SK-N-SH treated with all-trans-retinoic acid at 6 μM for 48 hours (cell line): ENCODE data around the gene KLHL21.

Experiments
- ATAC-seq: fragments of 200-7000 bp; cut with Tn5 transposase; 3 replicates; pipeline ENCODE4 v1.9.1; 2020; ENCODE audit warnings: mild to moderate bottlenecking, moderate library complexity
- ARNTL ChIP-seq: fragments of 450-650 bp; formaldehyde crosslinking; IDR thresholded peaks from 2 replicates; pipeline ENCODE4 v1.5.0; 2020; ENCODE audit warnings: low read depth, mild to moderate bottlenecking, moderate library complexity, borderline replicate concordance
- BACH2 ChIP-seq: fragments of 250-450 bp; sonication (Bioruptor Pico); IDR thresholded peaks from 2 replicates; pipeline ENCODE4 v1.9.0; 2021; ENCODE audit warnings: mild to moderate bottlenecking, borderline replicate concordance
- ESRRG ChIP-seq: fragments of 250-450 bp; sonication (Bioruptor Pico); IDR thresholded peaks from 2 replicates; pipeline ENCODE4 v1.6.1; 2021; ENCODE audit warnings: mild to moderate bottlenecking
- ISL1 ChIP-seq: fragments of 250-450 bp; sonication (Bioruptor Pico); IDR thresholded peaks from 2 replicates; pipeline ENCODE4 v2.1.2; 2022; ENCODE audit warnings: mild to moderate bottlenecking, moderate library complexity
- OSR1 ChIP-seq: fragments of 250-450 bp; sonication (Bioruptor Pico); IDR thresholded peaks from 2 replicates; pipeline ENCODE4 v1.8.0; 2022; ENCODE audit warnings: moderate library complexity, mild to moderate bottlenecking, inconsistent platforms
- RARB ChIP-seq: fragments of 250-450 bp; sonication (Bioruptor Pico); IDR thresholded peaks from 2 replicates; pipeline ENCODE4 v1.8.0; 2021; ENCODE audit warnings: mild to moderate bottlenecking, moderate library complexity
- SNAI2 ChIP-seq: fragments of 250-450 bp; sonication (Bioruptor Pico); IDR thresholded peaks from 2 replicates; pipeline ENCODE4 v1.5.0; 2020; ENCODE audit warnings: mild to moderate bottlenecking, moderate library complexity
- TCF4 ChIP-seq: fragments of 250-450 bp; sonication (Bioruptor Pico); IDR thresholded peaks from 2 replicates; pipeline ENCODE4 v1.8.0; 2021; ENCODE audit warnings: mild to moderate bottlenecking, moderate library complexity, borderline replicate concordance
- TSHZ2 ChIP-seq: fragments of 250-450 bp; sonication (Bioruptor Pico); IDR thresholded peaks from 2 replicates; pipeline ENCODE4 v1.5.0; 2020; ENCODE audit warnings: mild to moderate bottlenecking, moderate library complexity
- ZC3H10 ChIP-seq: fragments of 250-450 bp; sonication (Bioruptor Pico); IDR thresholded peaks from 2 replicates; pipeline ENCODE4 v1.5.1; 2021; ENCODE audit warnings: mild to moderate bottlenecking, moderate library complexity
- ZNF70 ChIP-seq: fragments of 450-650 bp; formaldehyde crosslinking; IDR thresholded peaks from 2 replicates; pipeline ENCODE4 v1.5.0; 2020; ENCODE audit warnings: mild to moderate bottlenecking, moderate library complexity
- ZNF8 ChIP-seq: fragments of 450-650 bp; formaldehyde crosslinking; IDR thresholded peaks from 2 replicates; pipeline ENCODE4 v1.5.0; 2020; ENCODE audit warnings: mild to moderate bottlenecking, moderate library complexity
- TF ChIP-seq, protein P1 (sequence below): fragments of 250-450 bp; sonication (Bioruptor Pico); IDR thresholded peaks from 2 replicates; pipeline ENCODE4 v1.8.0; 2021; ENCODE audit warnings: low read depth, mild to moderate bottlenecking, moderate library complexity, borderline replicate concordance
- TF ChIP-seq, protein P2 (sequence below): fragments of 250-450 bp; sonication (Bioruptor Pico); IDR thresholded peaks from 2 replicates; pipeline ENCODE4 v1.5.1; 2020; ENCODE audit warnings: low read depth, mild to moderate bottlenecking, moderate library complexity

The KLHL21 gene

DNA sequence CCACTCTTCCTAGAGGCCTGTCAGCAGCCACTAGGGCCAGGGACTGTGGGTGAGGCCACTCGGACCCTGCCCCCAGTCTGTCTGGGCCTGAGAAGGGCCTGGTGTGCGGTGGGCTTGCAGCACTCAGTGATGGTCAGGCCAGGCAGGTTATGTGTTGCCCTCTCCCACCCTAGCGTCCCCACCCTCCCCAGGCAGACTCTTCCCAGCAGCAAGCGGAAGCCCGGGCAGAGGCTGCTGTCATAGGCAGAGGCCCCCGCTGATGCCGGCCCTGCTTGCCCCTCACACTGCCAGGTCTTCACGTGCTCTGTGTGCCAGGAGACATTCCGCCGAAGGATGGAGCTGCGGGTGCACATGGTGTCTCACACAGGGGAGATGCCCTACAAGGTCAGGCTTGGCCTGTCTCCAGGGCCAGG is 16.3 kb downstream of the KLHL21 start:
- TF ChIP-seq, protein P1, sequence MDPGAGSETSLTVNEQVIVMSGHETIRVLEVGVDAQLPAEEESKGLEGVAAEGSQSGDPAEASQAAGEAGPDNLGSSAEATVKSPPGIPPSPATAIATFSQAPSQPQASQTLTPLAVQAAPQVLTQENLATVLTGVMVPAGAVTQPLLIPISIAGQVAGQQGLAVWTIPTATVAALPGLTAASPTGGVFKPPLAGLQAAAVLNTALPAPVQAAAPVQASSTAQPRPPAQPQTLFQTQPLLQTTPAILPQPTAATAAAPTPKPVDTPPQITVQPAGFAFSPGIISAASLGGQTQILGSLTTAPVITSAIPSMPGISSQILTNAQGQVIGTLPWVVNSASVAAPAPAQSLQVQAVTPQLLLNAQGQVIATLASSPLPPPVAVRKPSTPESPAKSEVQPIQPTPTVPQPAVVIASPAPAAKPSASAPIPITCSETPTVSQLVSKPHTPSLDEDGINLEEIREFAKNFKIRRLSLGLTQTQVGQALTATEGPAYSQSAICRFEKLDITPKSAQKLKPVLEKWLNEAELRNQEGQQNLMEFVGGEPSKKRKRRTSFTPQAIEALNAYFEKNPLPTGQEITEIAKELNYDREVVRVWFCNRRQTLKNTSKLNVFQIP (CRISPR knock-in tag) = no peak
- TF ChIP-seq ARNTL (CRISPR knock-in tag) (no peak), ZNF70 (CRISPR knock-in tag) (no peak), OSR1 (CRISPR knock-in tag) (no peak), BACH2 (no peak), TSHZ2 (no peak), ZNF8 (CRISPR knock-in tag) (no peak), RARB (CRISPR knock-in tag) (no peak), ISL1 (no peak), ZC3H10 (CRISPR knock-in tag) (no peak)
- TF ChIP-seq, protein P2, sequence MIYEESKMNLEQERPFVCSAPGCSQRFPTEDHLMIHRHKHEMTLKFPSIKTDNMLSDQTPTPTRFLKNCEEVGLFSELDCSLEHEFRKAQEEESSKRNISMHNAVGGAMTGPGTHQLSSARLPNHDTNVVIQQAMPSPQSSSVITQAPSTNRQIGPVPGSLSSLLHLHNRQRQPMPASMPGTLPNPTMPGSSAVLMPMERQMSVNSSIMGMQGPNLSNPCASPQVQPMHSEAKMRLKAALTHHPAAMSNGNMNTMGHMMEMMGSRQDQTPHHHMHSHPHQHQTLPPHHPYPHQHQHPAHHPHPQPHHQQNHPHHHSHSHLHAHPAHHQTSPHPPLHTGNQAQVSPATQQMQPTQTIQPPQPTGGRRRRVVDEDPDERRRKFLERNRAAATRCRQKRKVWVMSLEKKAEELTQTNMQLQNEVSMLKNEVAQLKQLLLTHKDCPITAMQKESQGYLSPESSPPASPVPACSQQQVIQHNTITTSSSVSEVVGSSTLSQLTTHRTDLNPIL (CRISPR knock-in tag) = no peak
- no peak; the same call in 2 of the 3 replicates for ATAC-seq

DNA sequence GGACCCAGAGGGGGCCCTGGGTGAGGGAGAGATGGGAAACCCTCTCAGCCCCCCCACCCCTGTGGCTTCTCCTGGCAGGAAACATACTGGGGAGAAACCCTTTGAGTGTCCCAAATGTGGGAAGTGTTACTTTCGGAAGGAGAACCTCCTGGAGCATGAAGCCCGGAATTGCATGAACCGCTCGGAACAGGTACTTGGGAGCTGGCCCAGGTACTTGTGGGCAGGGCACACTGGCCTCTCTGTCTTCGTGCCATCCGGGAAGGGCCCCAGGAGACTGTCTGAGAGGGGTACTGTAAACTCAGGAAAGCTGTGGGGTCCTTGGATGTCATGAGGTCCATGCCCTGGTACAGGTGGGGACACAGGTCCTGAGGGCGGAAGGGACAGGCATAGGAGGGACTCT is 16.8 kb downstream of the KLHL21 start:
- no peak for ATAC-seq
- TF ChIP-seq, protein P1 (CRISPR knock-in tag) = no peak
- TF ChIP-seq, all 23 proteins: peak for 0

DNA sequence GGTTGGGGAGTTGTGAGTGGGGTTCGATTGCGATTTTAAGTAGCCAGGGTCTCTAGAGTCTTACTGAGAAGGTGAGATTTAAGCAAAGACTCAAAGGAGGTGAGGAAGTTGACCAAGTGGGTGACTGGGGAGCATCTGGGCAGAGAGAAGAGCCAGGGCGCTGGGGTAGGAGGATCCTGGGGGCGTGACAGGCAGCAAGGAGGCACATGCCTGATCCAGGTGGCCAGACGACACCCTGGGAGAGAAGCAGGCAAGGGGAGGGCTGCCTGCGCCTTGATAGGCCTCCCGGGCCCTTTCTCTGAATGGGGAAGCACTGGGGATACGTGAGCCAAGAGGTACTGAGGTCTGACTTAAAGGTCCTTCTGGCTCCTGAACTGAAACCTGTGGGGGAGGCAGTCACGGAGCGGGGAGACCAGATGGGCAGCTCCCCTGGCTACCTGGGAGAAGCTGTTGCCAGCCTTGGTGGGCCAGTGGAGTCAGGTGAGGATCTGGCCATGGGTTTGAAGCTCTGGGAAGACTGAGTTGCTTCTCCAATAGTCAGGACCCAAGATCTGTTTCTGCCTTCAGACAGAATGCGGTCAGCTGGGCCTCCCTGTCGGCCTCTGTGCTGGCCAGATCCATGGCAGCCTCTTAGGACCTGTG is 17.5 kb downstream of the KLHL21 start:
- no peak for ATAC-seq
- TF ChIP-seq SNAI2 (CRISPR knock-in tag) (no peak), RARB (CRISPR knock-in tag) (no peak), ESRRG (CRISPR knock-in tag) (no peak), TSHZ2 (no peak), TCF4 (CRISPR knock-in tag) (no peak)
- TF ChIP-seq, protein P1 (CRISPR knock-in tag) = no peak
- TF ChIP-seq, protein P2 (CRISPR knock-in tag) = no peak
